ENCODE data around the gene GLYATL1.

The GLYATL1 gene, protein sequence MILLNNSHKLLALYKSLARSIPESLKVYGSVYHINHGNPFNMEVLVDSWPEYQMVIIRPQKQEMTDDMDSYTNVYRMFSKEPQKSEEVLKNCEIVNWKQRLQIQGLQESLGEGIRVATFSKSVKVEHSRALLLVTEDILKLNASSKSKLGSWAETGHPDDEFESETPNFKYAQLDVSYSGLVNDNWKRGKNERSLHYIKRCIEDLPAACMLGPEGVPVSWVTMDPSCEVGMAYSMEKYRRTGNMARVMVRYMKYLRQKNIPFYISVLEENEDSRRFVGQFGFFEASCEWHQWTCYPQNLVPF

DNA sequence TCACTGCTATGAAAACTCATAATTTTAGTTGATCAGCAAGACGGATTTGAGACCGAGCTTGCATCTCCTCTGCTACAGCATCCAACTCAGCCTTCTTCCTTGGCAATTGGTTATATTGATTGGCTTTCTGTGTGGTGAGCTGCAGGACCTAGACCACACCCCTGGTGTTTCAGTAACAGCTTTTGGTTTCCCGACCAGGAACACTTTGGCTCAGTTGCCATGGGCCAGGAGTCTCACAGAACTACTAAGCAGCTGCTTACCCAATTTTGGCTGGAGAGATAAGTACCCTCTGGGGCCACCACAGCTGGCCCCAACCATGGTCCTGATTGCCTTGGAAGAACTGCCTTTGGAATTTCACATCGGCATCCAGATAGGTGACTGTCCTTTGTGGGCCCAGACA lies at the start of gene GLYATL1:
Gene GLYATL1 (plus strand): TSS at position 212 of the 400 bp plus-strand sequence. CDS start 7,600 bp downstream, outside the sequence.
- TF ChIP-seq, protein P1, sequence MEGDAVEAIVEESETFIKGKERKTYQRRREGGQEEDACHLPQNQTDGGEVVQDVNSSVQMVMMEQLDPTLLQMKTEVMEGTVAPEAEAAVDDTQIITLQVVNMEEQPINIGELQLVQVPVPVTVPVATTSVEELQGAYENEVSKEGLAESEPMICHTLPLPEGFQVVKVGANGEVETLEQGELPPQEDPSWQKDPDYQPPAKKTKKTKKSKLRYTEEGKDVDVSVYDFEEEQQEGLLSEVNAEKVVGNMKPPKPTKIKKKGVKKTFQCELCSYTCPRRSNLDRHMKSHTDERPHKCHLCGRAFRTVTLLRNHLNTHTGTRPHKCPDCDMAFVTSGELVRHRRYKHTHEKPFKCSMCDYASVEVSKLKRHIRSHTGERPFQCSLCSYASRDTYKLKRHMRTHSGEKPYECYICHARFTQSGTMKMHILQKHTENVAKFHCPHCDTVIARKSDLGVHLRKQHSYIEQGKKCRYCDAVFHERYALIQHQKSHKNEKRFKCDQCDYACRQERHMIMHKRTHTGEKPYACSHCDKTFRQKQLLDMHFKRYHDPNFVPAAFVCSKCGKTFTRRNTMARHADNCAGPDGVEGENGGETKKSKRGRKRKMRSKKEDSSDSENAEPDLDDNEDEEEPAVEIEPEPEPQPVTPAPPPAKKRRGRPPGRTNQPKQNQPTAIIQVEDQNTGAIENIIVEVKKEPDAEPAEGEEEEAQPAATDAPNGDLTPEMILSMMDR (conservative IDR thresholded peaks at IDR 0.05), result no peak
- TF ChIP-seq ZFX (IDR thresholded peaks at IDR 0.05), result no peak
- H3K27ac ChIP-seq, result no peak within 1 kb of the TSS

DNA sequence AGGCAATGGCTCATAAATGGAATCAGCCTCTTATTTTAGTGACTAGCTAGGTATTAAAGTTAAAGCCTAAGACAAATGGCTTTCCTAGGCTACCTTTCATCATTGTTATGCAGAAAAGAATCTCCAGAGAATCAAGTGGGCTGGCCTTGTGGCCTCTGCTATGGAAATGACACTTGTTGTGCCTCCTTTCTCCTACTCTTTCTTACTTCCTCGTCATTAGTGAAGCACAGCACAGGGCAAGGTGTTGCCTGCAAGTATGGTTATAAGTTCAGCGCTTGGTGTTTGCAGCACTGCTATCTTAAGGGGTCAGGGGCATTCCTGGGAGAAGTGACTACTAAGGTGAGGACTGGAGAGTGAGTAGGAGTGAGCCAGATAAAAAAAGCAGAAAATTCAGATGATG lies 45.4 kb upstream of the GLYATL1 start:
- TF ChIP-seq, protein P1 (conservative IDR thresholded peaks at IDR 0.05), result no peak
- no peak for TF ChIP-seq ZFX (IDR thresholded peaks at IDR 0.05)
- no peak overlapping the region for H3K27ac ChIP-seq

DNA sequence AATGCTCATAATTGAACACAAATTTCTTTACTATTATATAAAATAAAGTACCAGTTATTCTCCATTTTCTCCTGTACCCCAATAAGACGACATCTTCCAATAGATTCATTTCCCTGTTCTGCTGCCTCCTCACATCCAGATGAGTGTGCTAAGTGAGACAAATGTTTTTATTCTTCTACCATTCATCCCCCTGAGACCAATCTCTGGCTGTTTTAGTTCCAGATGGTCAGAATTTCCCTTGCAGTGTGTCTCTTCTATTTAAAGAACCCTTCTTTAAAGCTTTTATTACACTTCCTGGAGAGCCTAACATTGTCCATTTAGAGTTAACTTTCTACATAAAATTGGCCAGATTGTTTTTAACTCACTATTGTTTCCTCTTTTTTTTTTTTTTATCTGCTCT lies 41.2 kb upstream of the GLYATL1 start:
- H3K27ac ChIP-seq, result no peak overlapping the region
- no peak for TF ChIP-seq ZFX (IDR thresholded peaks at IDR 0.05)
- TF ChIP-seq, protein P1 (conservative IDR thresholded peaks at IDR 0.05), result no peak

DNA sequence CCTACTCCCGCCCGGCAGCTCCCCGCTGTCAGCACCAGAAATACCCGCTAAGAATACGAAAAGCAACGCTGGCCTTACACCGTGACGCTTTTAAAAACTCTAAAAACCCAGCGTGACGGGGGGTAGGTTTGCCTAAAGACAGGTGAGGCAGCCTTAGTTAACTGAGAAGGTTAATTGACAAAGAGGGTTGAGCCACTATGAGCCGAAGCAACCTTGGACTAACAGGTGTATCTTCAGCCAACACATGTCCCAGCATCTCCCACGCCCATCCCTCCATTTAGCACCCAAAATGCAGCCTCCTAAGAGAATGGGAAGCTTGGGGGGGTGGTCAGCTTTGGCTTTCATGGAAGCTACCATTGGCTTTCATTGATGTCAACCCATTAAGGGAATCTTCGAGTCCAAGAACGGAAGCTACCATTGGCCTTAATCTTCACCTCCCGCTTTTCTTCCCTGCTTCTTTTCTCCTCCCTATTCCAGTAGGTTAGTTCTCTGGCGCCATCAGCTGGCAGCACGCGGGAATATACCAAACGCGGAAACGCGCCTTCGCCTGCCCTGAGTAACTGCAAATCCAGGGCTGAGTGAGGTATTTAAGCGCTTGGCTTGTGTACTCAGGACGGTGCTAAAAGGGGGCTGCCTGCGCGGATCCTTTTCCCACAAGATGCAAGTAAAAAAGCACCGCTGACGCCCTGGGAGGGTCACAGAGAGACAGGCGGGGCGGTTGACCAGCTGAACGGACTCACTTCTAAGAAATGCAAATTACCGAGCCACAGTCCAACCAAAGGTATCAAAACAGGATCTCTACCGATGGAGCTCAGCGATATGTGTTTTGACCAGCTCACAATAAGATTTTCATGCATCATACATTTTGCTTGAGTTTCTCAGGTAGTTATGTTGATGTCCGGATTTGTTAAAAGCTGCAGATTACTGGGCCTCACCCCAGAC lies 38.5 kb upstream of the GLYATL1 start:
- no peak overlapping the region for H3K27ac ChIP-seq
- TF ChIP-seq, protein P1 (conservative IDR thresholded peaks at IDR 0.05), result peak; percentile 30
- no peak for TF ChIP-seq ZFX (IDR thresholded peaks at IDR 0.05)

DNA sequence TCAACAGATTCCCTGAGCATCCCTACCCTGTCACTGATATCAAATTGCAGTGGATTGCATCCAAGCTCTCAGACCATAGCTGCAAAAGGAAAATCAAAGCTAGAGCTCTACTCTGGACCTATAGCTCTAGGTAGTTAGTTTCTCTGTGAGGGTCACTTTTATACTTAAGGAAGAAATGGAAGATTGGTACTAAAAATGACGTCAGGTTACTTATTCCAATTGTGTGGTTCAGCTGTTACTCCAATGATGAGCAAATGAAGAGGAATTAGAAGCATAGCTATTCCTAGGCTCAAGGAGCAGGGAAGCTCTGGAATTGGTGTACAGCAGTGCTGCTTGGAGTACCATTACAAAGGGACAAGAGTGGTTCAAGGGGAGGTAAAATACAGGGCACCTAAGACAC lies 36.4 kb upstream of the GLYATL1 start:
- TF ChIP-seq, protein P1 (conservative IDR thresholded peaks at IDR 0.05), result no peak
- TF ChIP-seq ZFX (IDR thresholded peaks at IDR 0.05), result no peak
- H3K27ac ChIP-seq, result no peak overlapping the region; the same call in 1 of the 2 replicates

DNA sequence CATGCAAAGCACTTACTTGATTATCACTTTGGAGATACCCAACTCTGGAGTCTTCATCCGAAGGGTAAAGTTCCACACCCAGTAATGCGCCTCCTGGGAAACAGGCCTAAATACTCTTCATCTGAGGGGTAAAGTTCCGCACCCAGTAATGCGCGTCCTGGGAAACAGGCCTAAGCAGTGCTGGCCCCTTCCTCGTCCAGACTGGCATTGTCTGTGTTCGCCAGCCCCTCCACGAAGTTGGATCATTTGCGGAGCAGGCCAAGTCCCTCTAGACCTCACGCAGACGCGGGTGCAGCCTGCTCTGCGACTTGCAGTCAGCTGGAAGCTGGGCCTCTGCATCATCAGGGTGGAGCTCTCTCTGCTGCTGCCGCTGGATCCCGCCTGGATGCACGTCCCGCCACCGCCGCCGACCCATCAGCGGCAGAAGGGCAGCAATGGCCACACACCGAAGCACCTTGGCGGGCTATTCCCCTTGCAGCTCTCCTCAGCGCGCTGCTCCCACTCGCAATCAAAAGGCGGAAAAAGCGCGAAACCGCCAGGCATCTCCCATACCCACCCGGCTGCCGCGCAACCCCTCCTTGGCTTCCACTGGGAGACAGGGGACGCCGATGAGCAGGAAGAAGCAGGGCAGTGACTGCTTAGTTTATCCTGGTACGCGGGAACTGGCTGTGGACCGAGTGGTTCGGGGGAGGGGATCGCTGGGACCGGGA lies 34.1 kb upstream of the GLYATL1 start:
- peak; percentile 73 for TF ChIP-seq ZFX (IDR thresholded peaks at IDR 0.05)
- TF ChIP-seq, protein P1 (conservative IDR thresholded peaks at IDR 0.05), result no peak
- peak overlapping the region; percentile 82 for H3K27ac ChIP-seq

All from C4-2B (cell line).